NCI-H2196 (cell line): ENCODE data around the gene QRICH1.

Experiments
- DNase-seq: peaks from one replicate; lab custom pipeline; 2025; ENCODE audit not compliant: unreplicated experiment; lab: John Stamatoyannopoulos, UW

QRICH1 gene

DNA sequence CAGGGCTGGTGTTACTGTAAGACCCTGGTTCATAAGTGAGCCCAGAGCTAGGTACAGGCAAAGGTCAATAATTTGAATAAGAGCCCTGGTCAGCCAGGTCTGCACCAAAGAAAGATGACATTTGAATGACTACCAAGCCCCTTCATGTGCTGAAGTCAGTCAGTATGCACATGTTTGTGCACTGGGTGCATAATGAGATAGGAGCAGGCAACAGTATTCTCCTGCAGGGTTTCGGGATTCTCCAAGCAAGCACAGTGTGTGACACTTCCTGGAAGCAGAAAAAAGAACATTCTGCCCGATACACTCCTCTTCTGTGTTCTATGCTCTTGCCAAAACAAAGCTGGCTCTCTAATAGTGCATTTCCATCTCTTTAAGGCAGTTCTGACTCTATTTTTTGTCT is 59.2 kb downstream of the QRICH1 start:
- DNase-seq, result no peak

DNA sequence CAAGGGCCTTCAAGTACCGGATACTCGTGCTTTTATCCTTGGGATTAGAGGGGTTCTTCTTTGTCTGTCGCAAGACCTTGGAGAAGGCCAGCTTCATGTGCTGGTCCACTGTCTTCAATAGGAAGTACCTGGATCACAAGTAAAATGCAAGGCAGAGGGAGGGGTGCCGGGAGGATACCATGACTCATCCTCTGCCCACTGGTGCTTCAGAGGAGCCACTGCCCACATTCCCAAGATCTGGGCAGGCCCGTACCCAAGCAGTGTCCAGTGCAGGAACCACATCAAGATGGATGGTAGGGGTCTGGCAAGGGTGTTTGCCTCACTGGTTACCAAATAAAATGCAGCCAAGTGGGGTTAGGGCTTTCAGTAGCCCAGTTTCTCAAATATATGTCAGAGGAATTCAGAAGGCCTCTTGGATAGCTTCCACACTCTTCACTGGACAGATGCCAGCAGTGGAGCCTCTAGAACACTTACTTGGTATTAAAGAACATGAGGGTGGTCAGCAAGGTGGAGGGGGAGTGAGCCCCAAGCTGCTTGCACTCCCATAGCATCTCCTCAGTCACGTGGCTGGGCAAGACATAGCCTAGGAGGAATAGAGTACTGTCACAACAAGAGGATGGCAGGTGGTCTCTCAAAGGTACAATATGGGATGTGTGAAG is 61.1 kb downstream of the QRICH1 start:
- no peak for DNase-seq

DNA sequence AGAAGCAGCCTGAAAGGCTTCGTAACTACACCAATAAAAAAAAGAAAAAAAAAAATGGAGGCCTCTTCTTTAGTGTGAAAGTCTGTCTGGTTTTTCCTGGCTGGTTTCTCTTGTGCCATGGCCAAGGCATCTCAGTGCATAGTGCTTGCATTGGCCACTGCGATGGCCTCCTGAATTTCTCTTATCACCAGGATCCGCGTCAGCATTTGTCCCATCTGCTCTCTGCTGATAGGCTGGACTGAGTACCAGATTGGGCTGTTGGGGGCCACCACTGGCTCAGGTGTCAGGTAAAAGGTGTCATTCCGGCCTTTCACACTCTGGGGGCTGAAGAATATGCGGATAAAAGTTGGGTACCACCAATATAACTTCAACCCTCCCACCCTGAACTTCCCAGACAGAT is 63.5 kb downstream of the QRICH1 start:
- DNase-seq, result no peak

DNA sequence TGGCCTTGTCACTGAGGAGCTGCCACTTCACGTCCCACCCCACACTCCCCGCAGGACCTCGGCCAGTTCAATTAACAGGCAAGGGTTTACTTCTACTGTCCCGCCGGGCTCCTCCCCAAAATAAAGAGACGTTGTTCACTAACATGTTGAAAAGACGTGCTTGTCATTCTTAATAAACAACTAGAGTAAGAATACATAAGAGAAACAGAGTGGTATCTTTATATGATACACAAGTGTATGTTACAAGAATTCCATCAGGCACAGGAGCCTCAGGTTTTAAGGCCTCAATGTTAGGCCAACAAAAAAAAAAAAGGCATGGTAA is 64.3 kb downstream of the QRICH1 start:
- no peak for DNase-seq

DNA sequence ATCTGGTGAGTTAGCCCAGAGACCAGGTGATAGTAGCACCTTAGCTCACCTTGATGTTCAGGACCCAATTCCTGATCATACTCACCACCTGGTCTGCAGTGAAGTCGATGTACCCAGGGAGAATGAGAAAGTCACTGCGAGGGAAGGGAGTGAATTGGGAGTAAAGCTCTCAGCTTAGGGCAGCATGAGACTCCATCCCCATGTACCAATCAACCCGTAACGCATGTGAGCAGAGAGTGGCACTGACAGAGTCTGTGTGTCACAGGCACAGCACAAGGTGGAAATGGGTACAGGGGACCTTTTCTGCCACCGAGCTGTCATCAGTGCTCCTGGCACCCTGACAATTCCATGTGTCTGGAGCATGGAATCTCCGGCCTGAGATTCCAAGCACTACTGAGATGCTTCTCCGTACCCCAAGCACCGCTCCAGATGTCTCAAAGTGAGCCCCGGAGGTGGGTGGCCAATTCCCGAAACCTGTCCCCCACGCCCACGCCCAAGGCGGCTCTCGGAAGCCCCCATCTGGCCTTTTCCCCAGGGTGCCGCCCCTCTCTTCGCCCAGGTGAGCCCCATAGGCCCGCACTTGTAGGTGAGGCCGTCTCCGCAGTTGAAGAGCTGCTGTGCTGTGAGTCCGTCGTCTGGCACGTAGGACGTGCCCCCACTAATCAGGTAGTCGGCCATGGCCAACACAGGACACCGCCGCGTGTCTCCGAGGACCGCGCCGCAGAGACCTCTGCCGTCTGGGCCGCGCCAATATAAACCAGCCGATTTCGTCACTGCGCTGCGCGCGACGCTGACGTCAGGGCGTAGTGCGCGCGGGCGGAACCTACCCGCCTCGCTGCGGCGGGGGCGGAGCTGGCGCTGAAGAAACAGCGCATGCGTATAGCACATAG is 65.0 kb downstream of the QRICH1 start, which contains the start of gene IMPDH2:
Gene IMPDH2 (minus strand): TSS at position 726 of the 890 bp plus-strand sequence. CDS start 48 bp downstream, at position 678.
- peak; percentile 83 for DNase-seq

DNA sequence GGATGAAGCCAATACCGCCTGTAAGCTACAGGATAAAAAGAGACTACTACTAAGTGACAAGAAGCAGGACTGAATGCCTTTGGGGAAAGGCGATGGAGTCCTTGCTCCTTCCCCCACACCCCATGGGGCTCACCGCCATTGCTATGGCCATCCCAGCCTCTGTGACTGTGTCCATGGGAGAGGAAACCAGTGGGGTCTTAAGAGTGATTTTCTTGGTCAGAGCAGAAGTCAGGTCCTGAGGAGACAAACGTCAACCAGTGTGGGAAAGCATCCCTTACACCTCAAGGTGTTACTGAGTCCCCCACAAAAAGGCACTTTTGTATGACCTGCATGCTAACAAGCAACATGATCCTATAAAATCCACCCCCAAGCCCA is 65.6 kb downstream of the QRICH1 start:
- no peak for DNase-seq

DNA sequence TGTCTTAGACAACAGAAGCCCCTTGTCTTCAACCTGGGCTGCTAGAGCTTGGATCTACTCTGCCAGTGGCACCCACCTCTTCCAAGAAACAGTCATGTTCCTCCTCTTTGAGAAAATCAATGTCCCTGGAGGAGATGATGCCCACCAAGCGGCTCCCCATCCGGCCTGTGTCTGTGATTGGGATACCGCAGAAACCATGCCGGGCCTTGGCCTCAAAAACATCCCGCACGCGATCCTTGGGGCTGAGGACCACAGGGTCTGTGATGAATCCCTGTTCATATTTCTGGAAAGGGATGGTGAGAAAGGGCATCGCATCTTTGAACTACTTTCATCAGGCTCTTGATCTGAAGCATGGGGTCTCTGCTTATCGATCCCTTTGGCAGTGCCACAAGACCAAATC is 66.2 kb downstream of the QRICH1 start:
- DNase-seq, result no peak

DNA sequence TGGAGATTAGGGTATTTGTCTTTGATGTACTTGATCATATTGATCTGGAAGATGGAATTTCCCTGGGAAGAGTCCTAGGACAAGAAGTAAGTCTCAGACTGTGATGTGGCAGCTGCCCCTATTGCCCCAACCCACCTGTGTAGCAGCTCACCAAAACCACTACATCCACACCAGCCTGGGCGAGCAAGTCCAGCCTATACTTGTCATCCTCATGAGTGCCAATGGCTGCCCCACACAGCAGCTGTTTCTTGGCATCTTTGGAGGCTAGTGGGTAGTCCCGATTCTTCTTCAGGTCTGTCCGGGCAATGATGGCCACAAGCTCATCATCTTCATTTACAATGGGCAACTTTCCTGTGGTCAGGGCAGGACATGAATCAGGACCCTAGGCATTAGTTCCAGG is 67.3 kb downstream of the QRICH1 start:
- DNase-seq, result no peak

DNA sequence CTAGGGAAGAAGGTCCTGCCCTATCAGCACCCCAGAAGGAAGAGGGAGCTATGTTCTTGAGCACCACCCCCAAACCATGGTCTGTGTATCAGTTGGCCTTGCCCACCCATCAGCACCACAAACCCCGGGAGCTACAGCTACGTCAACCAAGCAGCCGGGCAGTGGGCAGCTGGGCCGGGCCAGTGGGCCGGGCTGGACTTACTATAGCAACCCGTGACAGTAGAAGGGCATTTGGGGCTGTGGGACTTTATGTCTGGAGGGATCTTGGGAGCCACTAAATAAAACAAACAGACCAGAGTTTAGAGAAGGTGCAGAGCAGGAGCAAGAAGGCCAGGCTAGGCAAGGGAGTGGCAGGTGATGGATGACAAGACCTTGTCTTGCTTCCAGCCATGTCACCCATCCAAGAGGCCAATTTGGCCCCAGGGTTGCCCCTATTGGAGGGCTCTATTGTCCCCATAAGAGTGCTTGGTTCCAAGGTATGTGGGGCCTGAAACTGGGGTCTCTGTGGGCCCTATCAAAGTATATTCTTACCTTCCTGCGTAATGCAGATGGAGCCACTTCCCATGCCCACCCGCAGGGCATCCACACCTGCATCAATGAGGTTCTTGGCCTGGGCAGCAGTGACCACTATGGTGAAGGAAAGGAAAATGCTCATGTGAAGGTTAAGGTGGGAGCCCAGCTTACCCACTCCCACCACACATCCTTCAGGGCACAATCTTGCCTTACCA is 67.9 kb downstream of the QRICH1 start:
- DNase-seq, result no peak

DNA sequence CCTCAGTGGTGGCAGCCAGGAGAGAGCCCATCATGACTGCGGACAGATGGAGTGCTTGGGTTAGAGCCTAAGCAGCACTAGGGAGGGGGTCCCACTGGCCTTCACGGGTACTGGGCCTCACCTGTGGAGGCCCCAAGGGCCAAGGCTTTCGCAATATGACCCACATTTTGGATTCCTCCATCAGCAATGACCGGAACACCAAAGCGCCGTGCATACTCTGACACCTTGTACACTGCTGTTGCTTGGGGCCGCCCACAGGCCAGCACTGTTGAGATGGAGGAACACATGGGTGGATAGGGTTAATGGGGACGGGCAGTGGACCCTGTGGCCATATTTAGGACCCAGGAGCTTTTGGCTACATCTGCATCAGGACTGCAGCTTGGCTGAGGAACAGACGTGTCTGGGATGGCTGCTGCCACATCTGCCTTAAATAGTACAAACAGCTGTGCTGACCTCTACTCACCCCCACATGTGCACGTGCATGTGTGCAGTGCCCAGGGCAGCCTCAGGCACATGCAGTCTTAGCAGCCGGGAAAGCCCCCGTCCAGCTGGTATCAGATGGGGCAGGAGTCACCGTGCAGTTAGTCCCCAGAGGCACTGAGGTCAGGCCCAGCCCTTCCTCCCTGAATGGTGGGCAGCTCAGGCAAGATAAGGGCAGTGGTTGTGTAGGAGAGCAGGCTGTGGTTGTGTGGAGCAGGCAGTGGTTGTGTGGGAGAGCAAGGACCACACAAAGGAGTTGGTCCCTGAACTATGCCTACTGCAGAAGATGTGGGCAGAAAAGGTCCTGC is 68.7 kb downstream of the QRICH1 start:
- no peak for DNase-seq

DNA sequence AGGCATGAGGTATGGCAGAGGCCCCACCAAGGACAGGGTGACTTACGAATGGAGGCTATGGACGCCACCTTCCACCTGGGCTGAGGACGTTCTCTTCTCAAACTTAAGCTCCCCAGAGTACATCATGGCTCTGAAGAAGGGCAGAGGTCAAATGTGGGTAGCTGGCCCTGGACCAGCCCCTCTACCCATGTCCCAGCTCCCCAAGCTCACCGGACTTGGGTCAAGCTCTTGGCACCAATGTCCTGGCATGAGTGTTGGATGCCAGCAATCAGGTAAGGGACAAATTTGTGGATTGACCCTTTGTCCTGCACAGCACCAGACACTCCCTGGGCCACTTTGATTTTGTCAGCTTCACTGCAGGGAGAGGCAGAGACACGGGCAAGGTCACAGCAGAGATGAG is 69.4 kb downstream of the QRICH1 start:
- DNase-seq, result no peak

DNA sequence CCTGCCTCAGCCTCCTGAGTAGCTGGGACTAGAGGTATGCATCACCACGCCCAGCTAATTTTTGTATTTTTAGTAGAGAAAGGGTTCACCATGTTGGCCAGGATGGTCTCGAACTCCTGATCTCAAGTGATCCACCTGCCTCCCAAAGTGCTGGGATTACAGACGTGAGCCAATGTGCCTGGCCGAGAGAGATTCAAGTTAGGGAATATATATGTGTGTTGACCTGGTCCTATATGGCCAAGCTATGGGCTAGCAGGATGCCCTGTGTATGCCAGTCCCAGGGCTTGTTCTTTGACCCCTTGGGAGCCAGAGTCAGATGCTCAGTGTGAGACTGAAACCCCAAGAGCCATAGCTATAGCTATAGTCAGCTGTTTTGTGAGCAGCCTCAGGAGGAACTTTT is 70.1 kb downstream of the QRICH1 start:
- no peak for DNase-seq

DNA sequence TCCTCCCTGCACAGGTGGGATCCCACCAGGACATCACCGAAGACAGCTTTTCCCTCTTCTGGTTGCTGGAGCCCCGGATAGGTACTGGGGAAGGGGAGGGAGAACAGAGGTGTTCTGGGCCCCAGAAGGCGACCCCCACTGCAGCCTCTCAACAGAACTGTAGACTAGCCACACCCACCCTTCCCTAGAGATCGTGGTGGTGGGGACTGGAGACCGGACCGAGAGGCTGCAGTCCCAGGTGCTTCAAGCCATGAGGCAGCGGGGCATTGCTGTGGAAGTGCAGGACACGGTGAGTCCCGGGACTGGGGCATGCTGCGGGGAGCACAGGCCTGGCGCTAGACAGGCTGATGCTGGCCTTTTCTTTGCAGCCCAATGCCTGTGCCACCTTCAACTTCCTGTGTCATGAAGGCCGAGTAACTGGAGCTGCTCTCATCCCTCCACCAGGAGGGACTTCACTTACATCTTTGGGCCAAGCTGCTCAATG is 71.1 kb downstream of the QRICH1 start:
- DNase-seq, result no peak

DNA sequence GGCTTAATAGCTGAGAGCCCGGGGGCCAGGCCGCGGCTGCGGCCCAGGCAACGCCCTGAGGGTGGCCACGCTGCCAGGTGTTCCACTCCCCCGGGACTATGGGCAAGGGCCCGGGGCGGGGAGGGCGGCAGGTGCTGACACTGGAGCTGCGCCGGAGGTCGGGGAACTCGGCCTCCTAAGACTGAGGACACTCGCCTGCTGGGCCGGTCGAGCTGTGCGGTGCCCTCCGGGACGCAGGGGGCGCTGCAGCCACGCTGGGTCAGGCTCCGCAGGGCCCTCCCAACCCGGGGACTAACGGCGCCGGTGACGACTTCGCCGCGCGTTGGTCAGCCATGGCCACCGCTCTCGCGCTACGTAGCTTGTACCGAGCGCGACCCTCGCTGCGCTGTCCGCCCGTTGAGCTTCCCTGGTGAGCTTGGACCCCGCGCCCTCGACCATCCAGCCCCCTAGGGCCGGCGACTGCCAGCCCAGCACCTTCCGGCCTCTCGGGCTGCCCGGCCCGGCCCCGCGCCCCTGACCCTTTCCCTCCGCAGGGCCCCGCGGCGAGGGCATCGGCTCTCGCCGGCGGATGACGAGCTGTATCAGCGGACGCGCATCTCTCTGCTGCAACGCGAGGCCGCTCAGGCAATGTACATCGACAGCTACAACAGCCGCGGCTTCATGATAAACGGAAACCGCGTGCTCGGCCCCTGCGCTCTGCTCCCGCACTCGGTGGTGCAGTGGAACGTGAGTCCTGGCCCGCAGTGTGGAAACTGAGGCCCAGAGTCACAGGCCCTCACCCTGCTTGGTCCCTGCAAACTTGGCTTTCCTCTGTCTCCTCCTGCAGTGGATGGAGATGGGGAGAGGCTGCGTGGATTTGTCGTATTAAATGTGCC is 71.8 kb downstream of the QRICH1 start, which contains the start of gene NDUFAF3:
Gene NDUFAF3 (plus strand): TSS at position 309 of the 875 bp plus-strand sequence. CDS start 24 bp downstream, at position 333.
- DNase-seq, result peak; percentile 88

DNA sequence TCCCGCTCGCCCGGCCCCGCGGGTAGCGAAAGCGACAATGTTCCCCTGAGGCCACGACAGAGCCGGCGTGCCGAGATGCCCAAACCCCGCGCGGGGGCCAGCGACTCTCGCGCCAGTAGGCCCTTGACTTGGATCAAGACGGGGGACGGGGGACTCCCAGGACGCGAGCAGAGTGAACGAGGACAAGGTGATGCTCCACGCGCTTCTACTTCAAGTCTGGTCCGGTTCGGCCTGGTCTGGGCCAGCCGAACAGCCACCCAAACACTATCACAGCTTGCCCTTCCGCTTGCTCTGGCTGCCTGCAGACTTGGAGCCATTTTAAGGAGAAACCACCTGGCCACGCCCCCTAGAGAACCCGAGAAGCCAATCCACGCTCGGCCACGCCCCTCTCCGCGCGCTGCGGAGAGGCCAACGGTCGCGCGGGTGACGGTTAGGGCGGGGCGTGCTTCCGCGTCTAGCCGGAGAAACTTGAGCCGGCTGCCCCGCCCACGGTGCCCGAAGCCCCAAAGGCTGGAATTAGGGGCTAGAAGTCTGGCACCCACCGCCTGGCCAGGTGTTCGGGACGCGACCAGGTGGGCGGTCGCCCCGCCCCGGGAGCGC is 72.6 kb downstream of the QRICH1 start:
- DNase-seq, result peak; percentile 94

DNA sequence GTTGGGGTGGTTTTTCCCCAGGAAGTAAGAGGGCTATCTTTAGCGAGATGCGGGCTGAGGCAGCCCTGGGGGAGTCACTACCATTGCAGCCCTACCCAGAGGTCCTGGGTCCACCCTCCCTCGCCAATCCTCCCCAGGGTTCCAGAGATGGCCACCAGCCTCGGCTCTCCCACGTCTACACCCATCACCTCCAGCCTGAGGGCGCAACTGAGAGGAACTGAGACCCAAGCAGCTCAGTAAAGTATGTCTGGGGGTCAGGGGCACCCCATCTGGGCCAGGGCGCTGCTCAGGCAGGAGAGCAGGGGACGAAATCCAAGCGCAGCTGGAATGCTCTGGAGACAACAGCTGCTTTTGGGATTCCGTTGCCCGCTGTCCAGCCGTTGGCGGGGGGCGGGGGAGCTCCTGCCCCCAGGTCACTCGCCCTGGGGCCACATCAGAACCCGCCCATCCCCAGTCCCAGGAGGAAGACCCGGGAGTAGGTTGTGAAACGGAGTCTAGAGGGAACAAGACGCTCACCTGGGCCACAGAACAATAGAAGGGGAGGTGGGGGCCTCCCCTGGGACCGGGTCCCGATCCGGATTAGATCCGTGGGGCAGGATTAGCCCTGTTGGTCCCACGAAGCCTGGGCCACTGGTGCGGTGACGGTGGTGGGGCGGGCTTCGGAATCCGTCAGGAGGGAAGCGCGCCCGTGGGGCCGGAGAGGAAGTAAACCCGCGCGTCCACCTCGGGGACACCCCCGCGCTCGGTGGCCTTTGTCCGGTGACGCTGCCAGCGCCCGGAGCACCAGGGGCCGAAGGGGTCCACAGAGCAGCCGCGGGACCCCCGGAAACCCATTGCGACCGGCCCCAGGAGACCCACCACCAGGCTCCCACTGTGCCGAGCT is 73.3 kb downstream of the QRICH1 start:
- DNase-seq, result no peak

DNA sequence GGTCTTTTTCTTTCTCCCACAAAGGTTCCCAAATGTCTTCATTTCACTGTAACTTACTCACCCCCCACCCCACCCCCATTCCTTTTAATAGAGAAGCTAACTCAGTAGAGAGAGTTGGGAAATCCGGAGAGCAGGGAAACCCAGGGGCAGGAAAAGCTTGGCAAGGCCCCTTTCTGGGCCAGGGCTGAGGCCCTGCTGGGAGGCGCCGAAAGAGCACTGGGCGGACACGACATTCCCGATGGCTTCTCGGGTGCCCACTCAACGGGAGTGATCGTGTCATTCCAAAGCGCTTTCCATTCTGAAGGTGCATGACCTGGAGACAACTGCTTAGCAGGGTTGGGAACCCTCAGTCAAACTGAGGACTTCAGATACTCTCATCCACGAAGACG is 73.9 kb downstream of the QRICH1 start:
- no peak for DNase-seq

DNA sequence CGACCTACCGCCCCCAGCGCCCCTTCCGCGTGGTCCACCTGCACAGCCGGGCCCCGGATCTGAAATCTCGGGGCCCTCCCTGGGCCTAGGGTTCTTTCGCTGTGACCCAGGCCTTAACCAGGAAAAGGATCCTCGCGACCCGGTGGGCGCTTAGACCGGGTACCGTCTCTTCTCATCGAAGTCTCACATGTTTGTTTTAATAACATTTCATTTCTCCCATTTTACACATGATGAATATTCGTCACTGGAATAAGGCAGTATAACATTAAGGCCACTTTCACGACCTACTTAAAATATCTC is 75.2 kb downstream of the QRICH1 start:
- DNase-seq, result peak; percentile 44
